Nephron progenitor cell (in vitro differentiated cells): Measurements from ENCODE around the gene SLC38A8.

Experiments
- DNase-seq: peaks from one replicate; pipeline ENCODE4 v3.0.0; 2021
- H3K27ac Mint-ChIP-seq: 2 replicates; pipeline ENCODE4 v1.8.0; 2021; ENCODE audit warnings: mild to moderate bottlenecking, moderate library complexity, mixed read lengths
- H3K27me3 Mint-ChIP-seq: 2 replicates; pipeline ENCODE4 v1.8.0; 2021; ENCODE audit warnings: mild to moderate bottlenecking, low read depth, mixed read lengths; ENCODE audit not compliant: poor library complexity
- H3K36me3 Mint-ChIP-seq: 2 replicates; pipeline ENCODE4 v1.8.0; 2021; ENCODE audit warnings: low read depth, mixed read lengths
- H3K4me1 Mint-ChIP-seq: 2 replicates; pipeline ENCODE4 v1.8.0; 2021; ENCODE audit warnings: mixed read lengths
- H3K4me3 Mint-ChIP-seq: 2 replicates; pipeline ENCODE4 v1.8.0; 2021; ENCODE audit warnings: mild to moderate bottlenecking, moderate library complexity, mixed read lengths
- H3K9me3 Mint-ChIP-seq: 2 replicates; pipeline ENCODE4 v1.8.0; 2021; ENCODE audit warnings: mild to moderate bottlenecking, moderate library complexity, mixed read lengths
- CTCF ChIP-seq: fragments of 200-600 bp; sonication (generic); IDR thresholded peaks from 2 replicates; pipeline ENCODE4 v1.5.0; 2021; ENCODE audit warnings: antibody characterized with exemption

Gene SLC38A8

GRCh38 chr16:83973077-83973476 is 69.5 kb downstream of the SLC38A8 start:
- H3K27ac Mint-ChIP-seq = no peak overlapping the region
- no peak for DNase-seq
- H3K36me3 Mint-ChIP-seq = peaks cover 4% of the 10 kb centered on the region
- H3K9me3 Mint-ChIP-seq = peaks cover 6% of the 10 kb centered on the region
- peaks cover 11% of the 10 kb centered on the region for H3K4me1 Mint-ChIP-seq
- peaks cover 28% of the 10 kb centered on the region for H3K27me3 Mint-ChIP-seq
- no peak for TF ChIP-seq CTCF
- H3K4me3 Mint-ChIP-seq = no peak overlapping the region

GRCh38 chr16:83972256-83973008 is 70.2 kb downstream of the SLC38A8 start:
- H3K9me3 Mint-ChIP-seq = no peaks in the 10 kb centered on the region
- H3K4me1 Mint-ChIP-seq = peaks cover 11% of the 10 kb centered on the region
- H3K36me3 Mint-ChIP-seq = no peaks in the 10 kb centered on the region
- no peak for TF ChIP-seq CTCF
- DNase-seq = no peak
- no peak overlapping the region for H3K27ac Mint-ChIP-seq
- no peak overlapping the region for H3K4me3 Mint-ChIP-seq
- H3K27me3 Mint-ChIP-seq = peaks cover 32% of the 10 kb centered on the region

- Mint-ChIP-seq H3K36me3 (no peaks in the 10 kb centered on the region), H3K4me3 (no peak overlapping the region), H3K9me3 (no peaks in the 10 kb centered on the region), H3K4me1 (peaks cover 11% of the 10 kb centered on the region), H3K27me3 (peaks cover 32% of the 10 kb centered on the region), H3K27ac (no peak overlapping the region)
- TF ChIP-seq CTCF = no peak
- DNase-seq = no peak
These were observed 71.1 kb downstream of the SLC38A8 start for GRCh38 chr16:83971165-83972130.

GRCh38 chr16:83970430-83970815 is 72.2 kb downstream of the SLC38A8 start:
- DNase-seq = no peak
- no peak for TF ChIP-seq CTCF
- H3K4me3 Mint-ChIP-seq = peak overlapping the region; percentile 23
- peaks cover 32% of the 10 kb centered on the region for H3K27me3 Mint-ChIP-seq
- no peak overlapping the region for H3K27ac Mint-ChIP-seq
- no peaks in the 10 kb centered on the region for H3K36me3 Mint-ChIP-seq
- no peaks in the 10 kb centered on the region for H3K9me3 Mint-ChIP-seq
- peaks cover 11% of the 10 kb centered on the region for H3K4me1 Mint-ChIP-seq

- H3K4me3 Mint-ChIP-seq = peak overlapping the region; percentile 86
- no peak overlapping the region for H3K27ac Mint-ChIP-seq
- no peak for DNase-seq
- TF ChIP-seq CTCF = no peak
- peaks cover 32% of the 10 kb centered on the region for H3K27me3 Mint-ChIP-seq
- H3K9me3 Mint-ChIP-seq = no peaks in the 10 kb centered on the region
- peaks cover 11% of the 10 kb centered on the region for H3K4me1 Mint-ChIP-seq
- no peaks in the 10 kb centered on the region for H3K36me3 Mint-ChIP-seq
These were observed 72.7 kb downstream of the SLC38A8 start for GRCh38 chr16:83969771-83970429.
